ENCODE data around the gene ADGRD2.

The ADGRD2 gene

GRCh38 chr9:124522121-124523098 is 72.2 kb downstream of the ADGRD2 start:
- DNase-seq (ENCODE audit: low read depth, low spot score), result no peak

GRCh38 chr9:124526174-124526573 is 75.9 kb downstream of the ADGRD2 start:
- no peak overlapping the region for H3K27ac ChIP-seq
- DNase-seq (ENCODE audit: low read depth, low spot score), result no peak

More at GRCh38 chr9:124522121-124523098, 72.2 kb downstream of the ADGRD2 start:
- H3K27ac ChIP-seq, result no peak overlapping the region

GRCh38 chr9:124527781-124528180 is 77.5 kb downstream of the ADGRD2 start:
- DNase-seq (ENCODE audit: low read depth, low spot score), result no peak
- no peak overlapping the region for H3K27ac ChIP-seq
